Stimulated activated CD8-positive, alpha-beta memory T cell treated with anti-CD3 and anti-CD28 coated beads, Interleukin-7, amount 100 ng/mL, for 24 hours (primary cell): ENCODE measurements around the gene RLN1.
"Not testable (repeated sequence)": the region's sequence is repeated elsewhere in the genome, so short reads cannot be mapped to it uniquely, and the experiment has no call there.

Experiments
- DNase-seq: peaks from one replicate; pipeline ENCODE4 v3.0.0-alpha.2; 2020; ENCODE audit warnings: low read depth

The RLN1 gene

GRCh38 chr9:5338992-5339981 is at the start of gene RLN1:
Gene RLN1, minus strand, starts transcription at chr9:5339876. Its CDS starts 130 bp downstream, at chr9:5339746.
- DNase-seq = not testable (repeated sequence)

DNA sequence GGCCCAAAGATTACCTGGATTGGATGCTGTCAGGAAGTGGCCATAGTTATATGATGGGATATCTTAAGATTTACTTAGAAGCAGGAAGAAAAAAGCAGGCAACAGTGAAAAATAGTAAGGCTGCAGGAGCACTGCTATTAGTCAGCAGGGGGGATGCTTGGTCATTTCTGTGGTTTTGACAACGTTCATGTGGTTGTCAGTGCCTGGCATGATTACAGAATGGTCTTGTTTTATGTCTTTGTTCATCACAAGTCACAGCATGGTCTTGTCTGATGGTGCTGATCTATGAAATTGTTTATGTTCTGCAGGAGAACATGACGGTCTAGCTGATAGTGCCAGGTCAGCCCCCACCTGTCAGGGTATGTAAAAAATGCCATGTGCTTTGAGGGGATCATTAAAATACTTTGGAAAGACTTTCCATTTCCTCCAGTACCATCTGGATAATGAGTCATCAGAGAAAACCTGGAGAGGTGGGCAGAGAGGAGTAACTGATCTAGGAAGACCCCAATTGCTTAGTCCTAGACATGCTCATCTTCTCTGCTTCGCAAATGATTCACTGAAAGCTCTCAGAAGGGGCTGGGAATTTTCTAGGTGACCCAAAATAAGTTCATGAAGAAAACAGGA is 49.5 kb upstream of the RLN1 start:
- no peak for DNase-seq

- no peak for DNase-seq
These were observed 48.5 kb upstream of the RLN1 start for GRCh38 chr9:5388026-5388819.

- DNase-seq = no peak
These were observed 44.8 kb upstream of the RLN1 start for GRCh38 chr9:5384436-5384835.

GRCh38 chr9:5382479-5382878 is 42.8 kb upstream of the RLN1 start:
- DNase-seq = no peak

DNA sequence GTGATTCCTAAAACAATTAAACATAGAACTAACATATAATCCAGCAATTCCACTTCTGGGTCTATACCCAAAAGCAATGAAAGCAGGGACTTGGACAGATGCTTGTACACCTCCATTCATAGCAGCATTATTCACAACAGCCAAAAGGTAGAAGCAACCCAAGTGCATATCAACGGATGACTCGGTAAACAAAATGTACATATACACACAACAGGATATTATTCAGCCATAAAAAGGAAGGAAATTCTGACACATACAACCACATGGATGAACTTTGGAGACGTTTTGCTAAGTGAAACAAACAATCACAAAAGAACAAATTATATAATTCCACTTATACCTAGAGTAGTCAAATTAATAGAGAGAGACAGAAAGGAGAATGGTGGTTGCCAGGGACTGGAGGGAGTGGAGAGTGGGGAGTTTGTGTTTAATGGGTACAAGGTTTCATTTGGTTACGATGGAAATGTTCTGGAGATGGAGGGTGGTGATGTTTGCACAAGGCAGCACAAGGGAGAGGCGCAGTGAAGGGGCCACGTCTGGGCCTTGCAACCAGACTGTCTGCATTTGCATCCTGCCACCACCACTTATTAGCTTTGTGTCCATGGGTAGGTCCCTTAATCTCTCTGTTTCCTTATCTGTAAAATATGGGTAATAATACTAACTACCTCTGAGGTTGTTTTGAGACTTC is 36.3 kb upstream of the RLN1 start:
- DNase-seq = no peak

GRCh38 chr9:5375091-5375490 is 35.4 kb upstream of the RLN1 start:
- no peak for DNase-seq

- DNase-seq = no peak
These were observed 24.8 kb upstream of the RLN1 start for GRCh38 chr9:5364294-5365024.

DNA sequence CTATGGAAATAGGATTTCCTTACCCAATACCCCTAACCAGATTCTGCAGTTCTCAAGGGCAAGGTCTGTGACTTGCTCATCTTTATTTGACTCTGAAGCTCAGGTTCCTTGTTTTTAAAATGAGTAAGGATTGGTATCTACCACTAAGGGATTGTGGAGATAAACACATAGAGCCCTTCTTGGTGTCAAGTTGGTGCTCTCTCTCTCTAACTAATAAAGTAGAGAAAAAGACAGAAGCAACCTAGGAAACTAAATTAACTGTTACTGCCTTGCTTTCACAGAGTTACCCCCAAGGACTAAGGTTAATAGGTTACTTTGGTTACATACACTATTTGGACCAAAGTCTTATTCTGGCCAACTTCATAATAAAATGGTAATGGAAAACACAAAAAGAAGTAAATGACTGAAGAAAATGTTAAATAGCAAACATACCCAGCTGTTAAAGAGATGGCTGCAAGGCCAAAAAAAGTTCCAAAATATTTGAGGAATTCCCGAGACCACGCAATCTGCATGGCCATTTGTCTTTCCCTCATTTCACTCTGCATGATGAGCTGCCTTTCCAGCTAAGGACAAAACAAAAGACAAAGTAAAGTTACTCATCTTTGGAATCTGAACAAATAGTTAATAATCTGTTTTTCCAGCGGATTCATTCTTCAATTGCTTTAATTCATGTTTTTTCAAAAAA is 21.8 kb upstream of the RLN1 start:
- no peak for DNase-seq

DNA sequence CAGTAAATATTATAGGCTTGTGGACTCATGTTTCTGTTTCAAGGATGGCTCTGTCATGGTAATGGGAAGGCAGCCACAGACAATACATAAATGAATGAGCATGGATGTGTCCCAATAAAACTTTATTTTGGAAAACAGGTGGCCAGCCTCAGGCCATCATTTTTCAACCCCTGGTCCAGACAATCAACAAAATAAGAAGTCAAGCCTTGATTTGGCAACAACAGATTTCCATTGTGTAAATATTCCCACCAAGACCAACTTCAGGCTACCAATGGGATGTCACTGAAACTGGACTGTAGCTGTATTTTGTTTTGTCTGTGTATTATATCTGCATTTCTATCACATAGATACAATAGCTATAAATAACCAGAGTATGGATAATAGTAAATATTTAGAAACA is 20.7 kb upstream of the RLN1 start:
- no peak for DNase-seq

GRCh38 chr9:5357431-5358105 is 17.9 kb upstream of the RLN1 start:
- no peak for DNase-seq

DNA sequence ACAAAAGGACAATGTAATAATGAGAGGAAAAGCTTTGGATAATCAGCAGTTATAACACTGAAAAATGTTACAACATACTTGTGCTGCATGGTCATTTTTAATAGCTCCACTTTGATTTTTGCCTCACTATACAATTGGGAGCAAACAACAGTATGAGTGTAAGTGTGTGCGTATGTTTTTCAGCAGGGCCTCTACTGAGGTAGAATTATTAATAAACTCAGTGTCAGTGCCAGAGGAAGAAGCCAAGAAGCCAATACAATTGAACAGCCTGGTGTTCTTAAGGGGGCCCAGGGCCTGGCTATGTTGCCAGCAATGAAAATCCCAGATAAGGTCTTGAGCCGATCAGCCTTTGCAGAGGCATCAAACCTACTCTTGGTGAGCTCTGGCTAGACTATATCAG is 16.1 kb upstream of the RLN1 start:
- no peak for DNase-seq

- DNase-seq = no peak
These were observed 15.6 kb upstream of the RLN1 start for GRCh38 chr9:5355226-5355625.

GRCh38 chr9:5354184-5354583 is 14.5 kb upstream of the RLN1 start:
- DNase-seq = no peak

- no peak for DNase-seq
These were observed 13.1 kb upstream of the RLN1 start for GRCh38 chr9:5352637-5353248.

- DNase-seq = no peak
These were observed 3.0 kb downstream of the RLN1 start for GRCh38 chr9:5336688-5337087.

GRCh38 chr9:5331276-5331675 is 8.4 kb downstream of the RLN1 start:
- DNase-seq = not testable (repeated sequence)

GRCh38 chr9:5326893-5327548 is 12.7 kb downstream of the RLN1 start:
- no peak for DNase-seq

DNA sequence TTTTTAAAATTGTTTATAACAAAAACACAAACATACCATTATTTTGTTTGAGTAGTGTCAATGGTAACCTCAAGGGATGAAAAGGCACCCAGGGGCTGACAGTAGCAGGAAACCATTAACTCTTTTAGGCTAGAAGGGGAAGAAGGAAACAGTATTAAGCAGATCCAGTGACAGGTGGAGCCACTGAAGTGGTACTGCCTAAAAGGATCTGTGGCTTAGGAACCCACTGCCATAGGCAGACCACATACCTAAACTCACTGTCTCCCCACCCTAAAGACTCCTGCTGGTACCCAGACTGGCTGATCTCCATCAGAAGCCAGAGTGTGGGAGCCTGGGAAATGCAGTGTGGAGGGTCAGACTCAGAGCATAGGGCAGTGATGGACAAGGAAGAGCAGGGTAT is 13.5 kb downstream of the RLN1 start:
- DNase-seq = no peak
